Fibroblast of the aortic adventitia (primary cell): ENCODE measurements around the gene CD200R1. TPM values are rescaled to one million over a fixed set of nuclear protein-coding genes. Genes with fewer than 3 reads are reported as not detected.

Experiments used
- DNase-seq: peaks from one replicate; pipeline ENCODE4 v3.0.0-alpha.2; 2010; ENCODE audit warnings: low read depth
- H3K4me3 ChIP-seq: 2 replicates; pipeline ENCODE4 v1.5.1; 2011; ENCODE audit warnings: low read depth, mild to moderate bottlenecking, control low read depth, low read length, moderate library complexity
- CTCF ChIP-seq: IDR thresholded peaks from 2 replicates; pipeline ENCODE4 v1.5.1; 2011; ENCODE audit warnings: mild to moderate bottlenecking, low read length, control low read depth, inconsistent platforms; ENCODE audit not compliant: insufficient read depth
- total RNA-seq: library from RNA; depleted of rRNA; stranded (reverse); fragments of >200 nt; gene quantifications from 2 replicates; pipeline ENCODE4 v1.2.3, GENCODE V29; 2012; ENCODE audit warnings: low replicate concordance

Gene CD200R1
- total RNA-seq, 1 donor, result not detected

GRCh38 chr3:112976953-112977352 is 2.0 kb upstream of the CD200R1 start:
- no peak for TF ChIP-seq CTCF
- no peak for DNase-seq
- H3K4me3 ChIP-seq, result no peak overlapping the region

GRCh38 chr3:112976001-112976400 is 1.1 kb upstream of the CD200R1 start:
- TF ChIP-seq CTCF, result no peak
- H3K4me3 ChIP-seq, result no peak overlapping the region
- DNase-seq, result no peak

- no peak for DNase-seq
- H3K4me3 ChIP-seq, result no peak overlapping the region
- TF ChIP-seq CTCF, result no peak
Observed at GRCh38 chr3:112974178-112974517, 755 bp downstream of the CD200R1 start.

GRCh38 chr3:112973325-112974177 is 1.4 kb downstream of the CD200R1 start:
- H3K4me3 ChIP-seq, result no peak overlapping the region
- no peak for DNase-seq
- TF ChIP-seq CTCF, result no peak

GRCh38 chr3:112972158-112972557 is 2.7 kb downstream of the CD200R1 start:
- DNase-seq, result no peak
- no peak for TF ChIP-seq CTCF
- H3K4me3 ChIP-seq, result no peak overlapping the region

- H3K4me3 ChIP-seq, result no peak overlapping the region
- DNase-seq, result no peak
- no peak for TF ChIP-seq CTCF
Observed at GRCh38 chr3:112967828-112968227, 7.1 kb downstream of the CD200R1 start.

GRCh38 chr3:112967425-112967824 is 7.5 kb downstream of the CD200R1 start:
- no peak overlapping the region for H3K4me3 ChIP-seq
- no peak for TF ChIP-seq CTCF
- DNase-seq, result no peak
